ENCODE data around the gene WBP2NL. TPM values are rescaled to one million over a fixed set of nuclear protein-coding genes. Genes with fewer than 3 reads are reported as not detected.
"Not testable (repeated sequence)": the region's sequence is repeated elsewhere in the genome, so short reads cannot be mapped to it uniquely, and the experiment has no call there.

The WBP2NL gene
- total RNA-seq, 1 donor from 2014 or later: 1.5 TPM

DNA sequence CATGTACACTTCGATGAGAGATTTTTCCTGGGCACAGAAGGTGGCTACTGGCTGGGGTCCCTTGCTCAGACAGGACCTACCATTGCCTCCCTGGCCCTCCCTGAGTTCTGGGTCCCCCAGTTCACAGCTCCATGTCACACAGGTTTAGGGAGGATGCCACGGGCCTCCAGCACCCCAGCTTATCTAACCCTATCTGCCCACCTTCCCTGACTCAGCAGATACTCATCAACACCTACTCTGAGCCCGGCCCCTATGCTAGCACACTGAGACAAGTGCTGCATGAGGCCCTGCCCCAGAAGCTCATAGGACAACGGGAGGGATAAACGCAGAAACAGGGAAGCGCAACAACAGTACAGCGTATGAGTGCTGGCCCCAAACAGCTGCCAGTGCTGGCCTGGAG lies 62.5 kb downstream of the WBP2NL start:
- intact Hi-C loops (cut with micrococcal nuclease): no loop called here
- DNase-seq (ENCODE audit: low spot score): no peak
- H3K4me1 Mint-ChIP-seq (ENCODE audit: low read depth): peaks cover 7% of the 10 kb centered on the region
- peaks cover 28% of the 10 kb centered on the region for H3K9me3 Mint-ChIP-seq
- H3K36me3 Mint-ChIP-seq (ENCODE audit: low read depth): peaks cover 63% of the 10 kb centered on the region
- H3K4me3 Mint-ChIP-seq: no peak overlapping the region
- no peaks in the 10 kb centered on the region for H3K27me3 Mint-ChIP-seq (ENCODE audit: insufficient read depth)
- no peak overlapping the region for H3K27ac Mint-ChIP-seq

DNA sequence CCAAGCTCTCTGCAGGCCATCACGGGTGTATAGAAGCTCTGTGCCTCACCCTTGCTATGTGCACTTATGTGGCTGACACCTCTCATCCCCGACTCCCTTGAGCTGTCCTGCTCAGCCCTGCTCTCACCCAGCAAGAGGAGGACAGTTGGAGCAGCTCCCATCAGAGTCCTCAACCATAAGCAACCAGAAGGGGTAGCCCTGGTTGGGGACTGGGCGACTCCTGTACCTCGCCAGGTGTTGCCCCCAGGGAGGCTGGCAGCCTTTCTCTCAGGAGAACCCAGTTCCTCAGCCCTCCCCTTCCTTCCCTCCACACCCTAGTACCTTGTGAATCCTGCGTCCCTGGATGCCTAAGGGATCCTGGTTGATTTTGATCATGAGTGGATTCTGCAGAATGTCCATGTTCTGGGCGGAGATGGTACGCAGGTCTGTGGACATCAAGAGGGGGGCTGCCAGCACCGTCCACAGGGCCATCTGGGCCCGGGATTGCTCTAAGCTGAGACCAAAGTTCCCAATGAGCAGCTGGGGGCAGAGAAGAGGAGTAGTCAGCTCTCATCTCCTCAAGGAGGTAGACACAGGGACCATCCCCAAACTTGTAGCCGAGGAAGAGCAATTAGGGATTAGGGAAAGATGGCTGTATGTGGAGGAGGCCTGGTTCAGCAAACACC lies 64.0 kb downstream of the WBP2NL start:
- no peak for DNase-seq (ENCODE audit: low spot score)
- Mint-ChIP-seq H3K4me1 (ENCODE audit: low read depth) (peaks cover 12% of the 10 kb centered on the region), H3K36me3 (ENCODE audit: low read depth) (peaks cover 59% of the 10 kb centered on the region), H3K27me3 (ENCODE audit: insufficient read depth) (no peaks in the 10 kb centered on the region), H3K4me3 (no peak overlapping the region), H3K27ac (no peak overlapping the region), H3K9me3 (peaks cover 13% of the 10 kb centered on the region)
- intact Hi-C loops (cut with micrococcal nuclease): no loop called here

DNA sequence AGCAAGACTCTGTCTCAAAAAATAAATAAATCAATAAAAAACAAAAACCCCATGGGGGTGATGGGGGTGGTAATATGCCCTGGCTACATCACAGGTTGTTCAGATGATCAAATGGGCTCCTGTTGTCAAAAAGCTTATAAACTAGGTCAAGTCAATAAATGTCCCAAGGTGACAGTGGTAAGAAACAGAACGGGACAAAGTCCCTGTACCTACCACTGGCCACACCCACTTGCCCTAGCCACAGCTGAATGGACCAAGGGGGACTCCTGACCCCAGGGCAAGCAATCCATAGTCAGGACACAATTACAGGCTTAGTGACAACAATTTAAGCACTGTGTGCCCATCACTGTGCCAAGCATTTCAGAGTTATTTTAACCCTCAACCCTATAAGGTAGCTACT lies 66.0 kb downstream of the WBP2NL start:
- H3K9me3 Mint-ChIP-seq: no peaks in the 10 kb centered on the region
- peaks cover 51% of the 10 kb centered on the region for H3K36me3 Mint-ChIP-seq (ENCODE audit: low read depth)
- no peaks in the 10 kb centered on the region for H3K27me3 Mint-ChIP-seq (ENCODE audit: insufficient read depth)
- peaks cover 28% of the 10 kb centered on the region for H3K4me1 Mint-ChIP-seq (ENCODE audit: low read depth)
- H3K4me3 Mint-ChIP-seq: no peak overlapping the region
- intact Hi-C loops (cut with micrococcal nuclease): no loop called here
- no peak overlapping the region for H3K27ac Mint-ChIP-seq
- DNase-seq (ENCODE audit: low spot score): no peak

DNA sequence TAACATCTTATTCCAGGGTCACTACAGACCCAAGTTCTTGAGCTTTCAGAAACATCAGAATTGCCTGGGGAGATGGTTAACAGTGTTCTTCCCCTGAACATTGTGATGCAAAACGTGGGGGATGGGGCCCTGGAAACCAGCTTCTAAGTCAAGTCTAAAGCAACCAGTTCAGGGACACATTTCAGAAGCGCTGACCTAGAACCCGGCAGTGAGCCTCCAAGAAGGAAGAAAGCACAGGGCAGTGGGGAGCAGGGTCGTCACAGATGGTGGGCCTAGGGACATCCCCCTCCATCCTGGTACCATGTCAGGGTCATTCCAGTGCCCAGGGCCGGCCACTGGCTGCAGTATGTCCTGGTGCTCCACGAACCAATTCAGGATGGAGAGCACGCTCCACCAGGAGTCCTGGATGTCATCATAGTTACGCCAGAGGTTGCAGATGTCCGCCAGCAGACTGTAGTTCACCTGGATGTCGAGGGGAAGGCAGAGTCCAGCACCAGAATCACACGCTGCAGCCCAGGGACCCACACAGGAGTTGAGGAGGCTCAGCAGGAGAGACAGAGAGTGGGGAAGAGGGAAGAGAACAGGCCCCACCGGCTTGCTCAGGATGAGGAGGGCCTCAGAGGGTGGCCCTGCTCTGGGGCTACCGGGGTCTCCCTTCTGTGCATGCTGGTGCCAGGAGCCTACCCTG lies 67.0 kb downstream of the WBP2NL start:
- H3K4me3 Mint-ChIP-seq: no peak overlapping the region
- H3K4me1 Mint-ChIP-seq (ENCODE audit: low read depth): peaks cover 33% of the 10 kb centered on the region
- intact Hi-C loops (cut with micrococcal nuclease): no loop called here
- H3K27ac Mint-ChIP-seq: no peak overlapping the region
- H3K36me3 Mint-ChIP-seq (ENCODE audit: low read depth): peaks cover 45% of the 10 kb centered on the region
- H3K27me3 Mint-ChIP-seq (ENCODE audit: insufficient read depth): no peaks in the 10 kb centered on the region
- DNase-seq (ENCODE audit: low spot score): no peak
- no peaks in the 10 kb centered on the region for H3K9me3 Mint-ChIP-seq

DNA sequence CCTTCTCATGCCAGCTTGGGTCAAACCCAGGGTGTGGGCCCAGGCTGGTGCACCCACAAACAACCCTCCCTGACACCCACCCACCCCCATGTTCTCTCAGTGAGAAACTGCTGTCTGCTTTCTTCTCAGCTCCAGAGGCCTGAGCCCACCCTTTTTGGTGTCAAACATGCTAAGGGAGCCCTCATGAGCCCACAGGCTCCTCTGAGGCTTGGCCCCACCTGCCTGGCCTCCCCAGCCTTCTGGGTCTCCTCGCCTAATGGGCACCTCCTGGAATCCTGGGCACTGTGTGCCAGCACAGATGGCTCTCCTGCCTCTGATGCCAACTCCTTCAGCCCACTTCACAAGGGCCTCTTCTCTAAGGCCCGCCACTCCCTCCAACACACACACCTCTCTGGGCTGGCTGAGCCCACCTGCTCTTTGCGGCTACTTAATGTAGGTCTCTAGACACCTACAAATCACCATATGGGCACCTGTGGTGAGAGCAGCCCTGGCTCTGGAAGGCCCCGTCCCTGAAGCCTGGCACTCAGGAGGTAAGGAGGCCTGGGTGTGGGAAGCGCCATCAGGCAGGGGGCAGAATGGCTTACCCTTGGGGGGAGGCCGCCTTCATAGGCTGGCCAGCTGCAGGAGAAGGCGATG lies 67.7 kb downstream of the WBP2NL start:
- intact Hi-C loops (cut with micrococcal nuclease): no loop called here
- Mint-ChIP-seq H3K4me1 (ENCODE audit: low read depth) (peaks cover 40% of the 10 kb centered on the region), H3K4me3 (no peak overlapping the region), H3K27ac (no peak overlapping the region), H3K36me3 (ENCODE audit: low read depth) (peaks cover 39% of the 10 kb centered on the region), H3K9me3 (no peaks in the 10 kb centered on the region), H3K27me3 (ENCODE audit: insufficient read depth) (peaks cover under 1% of the 10 kb centered on the region)
- DNase-seq (ENCODE audit: low spot score): no peak

DNA sequence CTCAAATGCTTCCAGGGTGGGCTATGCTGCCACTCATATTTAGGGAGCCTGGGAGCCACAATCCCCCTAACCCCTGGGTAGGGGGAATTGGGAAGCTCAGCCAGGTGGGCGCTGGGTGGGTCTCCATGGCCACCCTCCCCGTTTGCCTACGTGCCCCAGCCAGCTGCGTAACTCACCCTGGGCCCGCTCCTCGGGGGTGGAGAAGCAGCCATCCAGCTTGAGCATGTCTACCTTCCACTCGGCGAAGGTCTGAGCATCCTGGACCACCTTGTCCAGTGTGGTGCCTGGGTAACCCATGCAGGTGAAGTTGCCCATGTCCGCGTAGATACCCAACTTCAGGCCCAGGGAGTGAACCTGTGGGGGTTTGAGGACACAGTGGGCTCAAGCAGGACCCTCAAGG lies 68.3 kb downstream of the WBP2NL start:
- Mint-ChIP-seq H3K27ac (no peak overlapping the region), H3K4me3 (no peak overlapping the region), H3K9me3 (no peaks in the 10 kb centered on the region), H3K36me3 (ENCODE audit: low read depth) (peaks cover 36% of the 10 kb centered on the region), H3K27me3 (ENCODE audit: insufficient read depth) (peaks cover 2% of the 10 kb centered on the region), H3K4me1 (ENCODE audit: low read depth) (peaks cover 46% of the 10 kb centered on the region)
- intact Hi-C loops (cut with micrococcal nuclease): no loop called here
- DNase-seq (ENCODE audit: low spot score): no peak

DNA sequence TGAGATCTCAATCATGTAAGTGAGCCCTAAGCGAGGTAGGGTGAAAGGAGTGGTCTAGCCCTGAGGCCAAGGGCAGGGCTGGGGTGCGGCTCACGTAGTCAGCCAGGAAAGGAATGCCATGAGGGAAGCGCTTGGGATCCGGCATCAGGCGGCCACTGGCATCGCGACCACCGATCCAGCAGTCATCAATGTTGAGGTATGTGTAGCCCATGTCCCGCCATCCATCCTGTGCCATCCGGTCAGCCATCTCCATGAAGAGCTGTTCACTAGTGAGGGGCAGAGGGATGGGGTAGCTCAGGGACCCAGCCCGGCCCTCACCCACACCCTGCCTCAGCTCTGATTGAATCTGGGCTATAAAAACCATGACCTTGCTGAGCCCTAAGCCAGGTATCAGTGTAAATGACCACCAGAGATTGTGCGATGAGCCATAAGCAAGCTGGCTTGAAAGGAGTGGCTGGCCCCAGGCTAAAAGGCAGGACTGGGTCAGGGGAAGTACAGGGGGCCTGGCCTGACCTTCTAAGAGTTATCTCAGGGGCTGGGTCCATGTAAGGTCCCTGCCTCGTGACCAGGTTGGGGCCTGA lies 69.2 kb downstream of the WBP2NL start:
- peaks cover 2% of the 10 kb centered on the region for H3K27me3 Mint-ChIP-seq (ENCODE audit: insufficient read depth)
- H3K9me3 Mint-ChIP-seq: no peaks in the 10 kb centered on the region
- peaks cover 31% of the 10 kb centered on the region for H3K36me3 Mint-ChIP-seq (ENCODE audit: low read depth)
- H3K27ac Mint-ChIP-seq: no peak overlapping the region
- H3K4me1 Mint-ChIP-seq (ENCODE audit: low read depth): peaks cover 46% of the 10 kb centered on the region
- intact Hi-C loops (cut with micrococcal nuclease): no loop called here
- H3K4me3 Mint-ChIP-seq: no peak overlapping the region
- no peak for DNase-seq (ENCODE audit: low spot score)

DNA sequence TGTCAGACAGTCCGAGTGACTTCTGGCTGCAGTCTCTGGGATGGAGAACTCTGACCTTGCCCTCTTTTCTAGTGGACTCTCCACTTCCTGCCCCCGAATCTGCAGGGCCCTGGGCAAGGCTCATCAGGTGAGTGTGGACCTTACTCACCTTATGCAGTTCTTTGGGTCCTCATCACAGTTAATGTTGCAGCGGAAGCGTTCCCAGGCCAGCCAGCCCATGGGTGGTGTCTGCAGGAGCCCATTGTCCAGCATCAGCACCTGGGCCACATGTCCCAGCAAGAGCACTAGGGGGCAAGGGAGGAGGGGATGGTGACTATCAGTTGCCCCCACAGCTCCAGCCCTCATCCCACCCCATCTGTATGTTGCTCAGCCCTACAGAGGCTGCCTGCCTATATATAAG lies 69.7 kb downstream of the WBP2NL start:
- H3K4me3 Mint-ChIP-seq: no peak overlapping the region
- peaks cover 2% of the 10 kb centered on the region for H3K27me3 Mint-ChIP-seq (ENCODE audit: insufficient read depth)
- DNase-seq (ENCODE audit: low spot score): no peak
- peaks cover 26% of the 10 kb centered on the region for H3K36me3 Mint-ChIP-seq (ENCODE audit: low read depth)
- H3K4me1 Mint-ChIP-seq (ENCODE audit: low read depth): peaks cover 49% of the 10 kb centered on the region
- H3K27ac Mint-ChIP-seq: peak overlapping the region; percentile 4
- intact Hi-C loops (cut with micrococcal nuclease): no loop called here
- no peaks in the 10 kb centered on the region for H3K9me3 Mint-ChIP-seq

DNA sequence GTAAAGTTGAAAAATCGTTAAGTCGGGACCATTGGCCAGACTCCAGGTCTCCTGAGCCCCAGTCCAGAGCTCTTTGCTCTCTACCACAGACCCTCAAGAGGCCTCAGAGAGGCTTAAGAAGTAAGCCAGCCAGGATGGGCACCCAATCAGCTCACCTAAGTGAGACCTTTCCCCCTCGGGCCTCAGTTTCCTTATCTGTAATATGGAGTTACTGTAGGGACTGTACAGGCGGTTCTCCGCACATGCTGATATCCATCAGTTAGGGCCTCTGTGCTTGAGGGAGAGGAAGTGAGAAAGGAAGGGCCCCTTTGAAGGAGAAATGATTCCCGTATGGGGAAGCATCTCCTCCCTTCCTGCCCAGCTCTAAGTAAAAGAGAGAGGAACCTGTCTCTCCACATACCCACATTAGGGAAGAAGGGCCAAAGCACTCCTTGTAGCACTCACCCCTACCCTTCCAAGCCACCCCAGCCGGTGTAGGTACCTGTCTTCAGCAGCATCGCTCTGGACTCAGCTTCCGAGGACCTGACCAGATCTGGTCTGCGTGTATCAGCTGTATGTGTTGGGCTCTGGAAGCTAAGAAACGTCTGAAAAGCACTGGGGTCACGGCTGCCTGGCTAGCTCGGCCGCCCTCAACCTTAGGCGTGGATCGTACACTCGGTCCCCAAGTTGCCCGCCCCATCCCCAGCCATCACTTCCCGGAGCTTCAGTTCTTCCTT lies 71.4 kb downstream of the WBP2NL start:
- intact Hi-C loops (cut with micrococcal nuclease): loop anchor here (1.0 to 10.0 kb wide), 14 partner anchors 9 to 625 kb away; partner anchors contain the start of genes CENPM, DESI1, NDUFA6 and POLDIP3
- DNase-seq (ENCODE audit: low spot score): peak; percentile 14
- H3K4me3 Mint-ChIP-seq: peak overlapping the region; percentile 92
- H3K27me3 Mint-ChIP-seq (ENCODE audit: insufficient read depth): peaks cover 2% of the 10 kb centered on the region
- peaks cover 20% of the 10 kb centered on the region for H3K36me3 Mint-ChIP-seq (ENCODE audit: low read depth)
- H3K27ac Mint-ChIP-seq: peak overlapping the region; percentile 94
- peaks cover 54% of the 10 kb centered on the region for H3K4me1 Mint-ChIP-seq (ENCODE audit: low read depth)
- no peaks in the 10 kb centered on the region for H3K9me3 Mint-ChIP-seq

DNA sequence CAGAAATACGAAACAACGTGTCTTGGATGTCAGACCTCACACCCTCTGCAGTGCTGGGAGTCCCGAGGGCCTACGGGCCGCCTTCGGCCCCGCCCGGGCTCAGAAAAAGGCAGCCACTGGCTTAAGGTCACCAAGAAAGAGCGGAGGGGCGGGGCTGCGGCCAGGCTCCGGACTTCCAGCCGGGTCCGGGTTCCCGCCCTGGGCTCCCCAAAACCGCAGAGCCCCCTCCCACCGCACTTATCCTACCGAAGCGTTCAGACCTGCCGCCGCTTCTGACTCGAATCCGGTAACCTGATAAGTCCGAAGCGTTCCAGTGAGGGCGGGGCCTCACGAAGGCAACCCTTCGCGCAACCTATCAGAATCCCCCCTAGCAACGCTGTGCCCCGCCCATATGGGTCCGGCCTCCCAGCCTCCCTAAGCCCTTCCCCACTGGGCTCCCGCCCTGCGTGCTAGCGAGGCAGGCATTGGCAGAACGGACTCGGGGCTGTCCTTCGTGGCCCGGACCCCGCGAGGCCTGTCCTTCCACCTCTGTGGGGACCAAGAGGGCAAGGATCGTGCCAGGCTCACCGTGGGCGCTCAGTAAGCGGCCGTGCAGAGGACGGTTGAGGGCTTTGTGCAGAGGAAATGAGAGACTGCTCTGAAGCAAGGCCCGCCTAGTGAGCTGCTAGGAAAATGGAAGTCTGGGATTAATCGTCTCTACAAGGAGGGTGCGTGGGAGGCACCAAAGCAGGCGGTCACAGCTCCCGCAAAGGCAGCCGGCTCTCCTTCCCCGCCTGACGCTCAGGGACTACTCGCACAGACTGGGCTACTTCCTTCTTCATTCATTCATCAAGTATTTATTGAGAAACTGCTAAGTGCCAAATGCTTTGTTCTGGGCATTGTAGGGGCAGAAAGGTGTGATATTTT lies 72.2 kb downstream of the WBP2NL start, which contains the start of gene NAGA:
TSS of gene NAGA (minus strand) at position 296 of the 906 bp plus-strand sequence. CDS start 515 bp downstream, outside the sequence.
- H3K9me3 Mint-ChIP-seq: no peaks in the 10 kb centered on the region
- H3K4me1 Mint-ChIP-seq (ENCODE audit: low read depth): peaks cover 53% of the 10 kb centered on the region
- peak within 1 kb of the TSS; percentile 92 for H3K4me3 Mint-ChIP-seq
- H3K36me3 Mint-ChIP-seq (ENCODE audit: low read depth): peaks cover 12% of the 10 kb centered on the region
- intact Hi-C loops (cut with micrococcal nuclease): loop anchor here (1.0 to 10.0 kb wide), 14 partner anchors 9 to 626 kb away; partner anchors contain the start of genes CENPM, DESI1, NDUFA6 and POLDIP3
- H3K27me3 Mint-ChIP-seq (ENCODE audit: insufficient read depth): peaks cover 2% of the 10 kb centered on the region
- H3K27ac Mint-ChIP-seq: peak within 1 kb of the TSS; percentile 94
- DNase-seq (ENCODE audit: low spot score): peak; percentile 91

DNA sequence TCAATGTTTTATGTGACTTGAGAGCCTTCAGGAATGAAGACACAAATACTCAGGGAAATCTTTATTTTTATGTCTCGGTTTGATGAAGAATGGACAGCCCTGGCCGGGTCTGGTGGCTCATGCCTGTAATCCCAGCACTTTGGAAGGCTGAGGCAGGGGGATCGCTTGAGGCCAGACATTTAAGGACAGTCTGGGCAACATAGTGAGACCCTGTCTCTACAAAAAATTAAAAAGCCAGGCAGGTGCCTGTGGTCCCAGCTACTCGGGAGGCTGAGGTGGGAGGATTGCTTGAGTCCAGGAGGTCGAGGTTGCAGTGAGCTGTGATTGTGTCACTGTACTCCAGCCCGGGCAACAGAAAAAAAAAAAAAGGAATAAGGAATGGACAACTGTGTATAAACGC lies 72.9 kb downstream of the WBP2NL start:
- not testable (repeated sequence) for H3K9me3 Mint-ChIP-seq; DNase-seq (ENCODE audit: low spot score); H3K27me3 Mint-ChIP-seq (ENCODE audit: insufficient read depth)
- Mint-ChIP-seq H3K4me3 (peak overlapping the region; percentile 92), H3K36me3 (ENCODE audit: low read depth) (peaks cover 11% of the 10 kb centered on the region), H3K4me1 (ENCODE audit: low read depth) (peaks cover 53% of the 10 kb centered on the region), H3K27ac (peak overlapping the region; percentile 94)
- intact Hi-C loops (cut with micrococcal nuclease): loop anchor here (2.0 to 10.0 kb wide), 6 partner anchors 95 to 627 kb away; partner anchors contain the start of genes DESI1, POLDIP3, SNU13 and SREBF2
